Measurements from ENCODE around the gene FNDC8.

DNA sequence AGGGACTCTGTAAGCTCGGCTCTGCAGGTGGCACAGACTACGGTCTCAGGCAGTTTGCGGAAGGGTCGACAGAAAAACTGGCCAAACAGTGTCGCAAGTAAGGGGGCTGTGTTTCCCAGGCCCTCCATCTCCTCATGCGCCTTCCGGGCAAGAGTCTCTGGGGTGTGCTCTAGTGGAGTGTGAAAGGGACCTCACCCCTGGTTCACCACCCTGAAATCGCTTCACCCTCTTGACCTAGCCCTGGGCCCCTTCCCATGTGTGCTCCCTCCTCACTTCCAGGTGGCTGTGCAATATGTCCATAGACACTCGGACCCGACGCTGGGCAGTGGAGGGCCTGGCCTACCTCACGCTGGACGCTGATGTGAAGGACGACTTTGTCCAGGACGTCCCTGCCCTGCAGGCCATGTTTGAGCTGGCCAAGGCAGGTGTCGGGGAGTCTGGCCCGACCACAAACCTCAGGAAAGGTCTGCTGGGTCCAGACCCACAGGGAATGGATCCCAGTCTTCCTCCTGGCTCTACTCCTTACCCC lies 48.5 kb downstream of the FNDC8 start:
- TF ChIP-seq POLR2A (IDR thresholded peaks at IDR 0.05; ENCODE audit: low read depth, low read length) (no peak), POLR2AphosphoS5 (IDR thresholded peaks at IDR 0.05; ENCODE audit: low read depth, low read length) (no peak)

Measured in GM12891 (cell line).